Stimulated activated CD4-positive, alpha-beta T cell treated with anti-CD3 and anti-CD28 coated beads, Interleukin-15, amount 100 ng/mL, for 24 hours (primary cell): ENCODE data around the gene CCL1.
A peak's percentile ranks its signal among the peaks of the same experiment; 100 is the strongest.
"Not testable (repeated sequence)": the region's sequence is repeated elsewhere in the genome, so short reads cannot be mapped to it uniquely, and the experiment has no call there.

Source experiments
- DNase-seq: peaks from one replicate; pipeline ENCODE4 v3.0.0-alpha.2; 2020

Gene CCL1

GRCh38 chr17:34356194-34356593 is 6.8 kb downstream of the CCL1 start, which contains the start of gene CCL13:
Gene CCL13, plus strand, starts transcription at chr17:34356480. Its CDS starts 47 bp downstream, at chr17:34356527.
- no peak for DNase-seq

GRCh38 chr17:34354637-34355036 is 8.4 kb downstream of the CCL1 start:
- no peak for DNase-seq

GRCh38 chr17:34352191-34352590 is 10.8 kb downstream of the CCL1 start:
- DNase-seq, result no peak

- DNase-seq, result no peak
These were observed 11.9 kb downstream of the CCL1 start for GRCh38 chr17:34351096-34351495.

GRCh38 chr17:34349751-34350150 is 13.3 kb downstream of the CCL1 start:
- DNase-seq, result no peak

- no peak for DNase-seq
These were observed 16.0 kb downstream of the CCL1 start for GRCh38 chr17:34347063-34347462.

- no peak for DNase-seq
These were observed 21.1 kb downstream of the CCL1 start for GRCh38 chr17:34341916-34342315.

- DNase-seq, result no peak
These were observed 23.8 kb downstream of the CCL1 start for GRCh38 chr17:34339138-34339770.

GRCh38 chr17:34337701-34338100 is 25.3 kb downstream of the CCL1 start:
- no peak for DNase-seq

GRCh38 chr17:34327580-34327979 is 35.5 kb downstream of the CCL1 start:
- DNase-seq, result not testable (repeated sequence)

GRCh38 chr17:34321964-34322363 is 41.1 kb downstream of the CCL1 start:
- no peak for DNase-seq

- no peak for DNase-seq
These were observed 44.0 kb downstream of the CCL1 start, which contains the start of gene CCL8 for GRCh38 chr17:34319039-34319483. Gene CCL8, plus strand, starts transcription at chr17:34319435. Its CDS starts 67 bp downstream, at chr17:34319502.

- peak; percentile 23 for DNase-seq
These were observed 44.6 kb downstream of the CCL1 start for GRCh38 chr17:34318474-34318873.

GRCh38 chr17:34314279-34314678 is 48.8 kb downstream of the CCL1 start:
- no peak for DNase-seq

- no peak for DNase-seq
These were observed 49.9 kb downstream of the CCL1 start for GRCh38 chr17:34313164-34313563.

- no peak for DNase-seq
These were observed 51.0 kb downstream of the CCL1 start for GRCh38 chr17:34312080-34312479.

GRCh38 chr17:34311291-34311690 is 51.7 kb downstream of the CCL1 start:
- no peak for DNase-seq
